ENCODE measurements around the gene ARRDC5.

DNA sequence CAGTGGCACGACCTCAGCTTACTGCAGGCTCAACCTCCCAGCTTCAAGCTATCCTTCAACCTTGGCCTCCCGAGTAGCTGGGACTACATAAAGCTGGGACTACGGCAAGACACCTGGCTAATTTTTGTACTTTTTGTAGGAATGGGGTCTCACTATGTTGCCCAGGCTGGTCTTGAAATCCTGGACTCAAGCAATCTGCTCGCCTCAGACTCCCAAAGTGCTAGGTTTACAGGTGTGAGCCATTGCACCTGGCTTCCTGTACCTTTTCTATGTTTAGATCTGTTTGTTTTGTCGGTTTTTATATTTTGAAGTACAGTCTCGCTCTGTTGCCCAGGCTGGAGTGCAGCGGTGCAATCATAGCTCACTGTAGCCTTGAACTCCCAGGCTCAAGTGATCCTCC is 53.7 kb downstream of the ARRDC5 start:
- TF ChIP-seq, protein P1, sequence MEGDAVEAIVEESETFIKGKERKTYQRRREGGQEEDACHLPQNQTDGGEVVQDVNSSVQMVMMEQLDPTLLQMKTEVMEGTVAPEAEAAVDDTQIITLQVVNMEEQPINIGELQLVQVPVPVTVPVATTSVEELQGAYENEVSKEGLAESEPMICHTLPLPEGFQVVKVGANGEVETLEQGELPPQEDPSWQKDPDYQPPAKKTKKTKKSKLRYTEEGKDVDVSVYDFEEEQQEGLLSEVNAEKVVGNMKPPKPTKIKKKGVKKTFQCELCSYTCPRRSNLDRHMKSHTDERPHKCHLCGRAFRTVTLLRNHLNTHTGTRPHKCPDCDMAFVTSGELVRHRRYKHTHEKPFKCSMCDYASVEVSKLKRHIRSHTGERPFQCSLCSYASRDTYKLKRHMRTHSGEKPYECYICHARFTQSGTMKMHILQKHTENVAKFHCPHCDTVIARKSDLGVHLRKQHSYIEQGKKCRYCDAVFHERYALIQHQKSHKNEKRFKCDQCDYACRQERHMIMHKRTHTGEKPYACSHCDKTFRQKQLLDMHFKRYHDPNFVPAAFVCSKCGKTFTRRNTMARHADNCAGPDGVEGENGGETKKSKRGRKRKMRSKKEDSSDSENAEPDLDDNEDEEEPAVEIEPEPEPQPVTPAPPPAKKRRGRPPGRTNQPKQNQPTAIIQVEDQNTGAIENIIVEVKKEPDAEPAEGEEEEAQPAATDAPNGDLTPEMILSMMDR (IDR thresholded peaks at IDR 0.05; ENCODE audit: low read depth, low read length, poor library complexity, severe bottlenecking) = no peak
- no peak for TF ChIP-seq EZH2phosphoT487 (IDR thresholded peaks at IDR 0.05; ENCODE audit: borderline replicate concordance, low read length)

All from DOHH2 (cell line).